Stimulated activated CD8-positive, alpha-beta memory T cell treated with anti-CD3 and anti-CD28 coated beads, Interleukin-12 subunit alpha, Interleukin-12 subunit beta, amount 100 ng/mL, for 4 hours (primary cell): ENCODE measurements around the gene HSPA5.
"Not testable (repeated sequence)": the region's sequence is repeated elsewhere in the genome, so short reads cannot be mapped to it uniquely, and the experiment has no call there.

Experiments
- DNase-seq: peaks from one replicate; pipeline ENCODE4 v3.0.0-alpha.2; 2020; ENCODE audit warnings: low read depth

HSPA5 gene

DNA sequence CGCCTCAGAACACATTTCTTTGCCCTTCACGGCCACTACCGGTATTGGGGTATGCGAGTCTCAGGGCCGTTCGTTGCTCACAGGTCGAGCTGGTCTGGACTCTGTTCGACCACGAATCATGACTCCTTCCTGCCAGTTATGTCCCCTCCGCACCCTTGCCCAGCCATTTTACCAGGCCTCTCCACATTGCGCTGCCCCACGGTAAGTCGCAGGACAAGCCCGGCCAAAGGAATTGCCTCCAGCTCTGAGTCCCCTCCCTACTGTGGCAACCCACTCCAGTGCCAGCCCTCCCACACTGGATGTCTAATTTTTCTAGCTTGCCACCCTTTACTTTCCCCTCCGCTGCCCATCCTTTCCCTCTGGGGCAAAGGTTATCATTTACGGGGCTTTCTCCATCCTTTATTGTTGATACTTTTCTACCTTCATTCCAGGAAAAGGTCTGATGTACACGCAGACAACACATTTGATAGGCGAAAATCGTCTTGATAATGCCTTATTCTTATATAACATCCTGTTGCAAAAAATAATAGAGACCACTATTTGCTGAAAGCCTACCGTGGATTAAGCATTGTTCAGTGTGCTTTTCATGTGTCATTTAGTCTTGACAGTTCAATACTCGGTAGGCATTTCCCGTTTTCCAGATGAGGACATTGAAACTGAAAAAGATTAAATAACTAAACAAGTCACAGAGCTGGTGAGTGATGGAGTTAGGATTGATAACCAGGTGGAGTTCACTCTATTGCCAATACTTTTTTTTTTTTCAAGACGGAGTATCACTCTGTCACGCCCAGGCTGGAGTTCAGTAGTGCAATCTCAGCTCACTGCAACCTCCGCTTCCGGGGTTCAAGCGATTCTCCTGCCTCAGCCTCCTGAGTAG, 958 bp upstream of the HSPA5 start:
- no peak for DNase-seq

DNA sequence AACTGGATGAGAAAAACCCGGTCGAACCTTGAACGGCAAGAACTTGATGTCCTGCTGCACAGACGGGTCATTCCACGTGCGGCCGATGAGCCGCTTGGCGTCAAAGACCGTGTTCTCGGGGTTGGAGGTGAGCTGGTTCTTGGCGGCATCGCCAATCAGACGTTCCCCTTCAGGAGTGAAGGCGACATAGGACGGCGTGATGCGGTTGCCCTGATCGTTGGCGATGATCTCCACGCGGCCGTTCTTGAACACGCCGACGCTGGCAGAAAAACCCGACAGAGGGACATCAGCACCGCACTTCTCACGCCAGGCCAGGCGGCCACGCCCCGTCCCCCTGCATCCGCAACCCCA, 519 bp downstream of the HSPA5 start:
- no peak for DNase-seq

DNA sequence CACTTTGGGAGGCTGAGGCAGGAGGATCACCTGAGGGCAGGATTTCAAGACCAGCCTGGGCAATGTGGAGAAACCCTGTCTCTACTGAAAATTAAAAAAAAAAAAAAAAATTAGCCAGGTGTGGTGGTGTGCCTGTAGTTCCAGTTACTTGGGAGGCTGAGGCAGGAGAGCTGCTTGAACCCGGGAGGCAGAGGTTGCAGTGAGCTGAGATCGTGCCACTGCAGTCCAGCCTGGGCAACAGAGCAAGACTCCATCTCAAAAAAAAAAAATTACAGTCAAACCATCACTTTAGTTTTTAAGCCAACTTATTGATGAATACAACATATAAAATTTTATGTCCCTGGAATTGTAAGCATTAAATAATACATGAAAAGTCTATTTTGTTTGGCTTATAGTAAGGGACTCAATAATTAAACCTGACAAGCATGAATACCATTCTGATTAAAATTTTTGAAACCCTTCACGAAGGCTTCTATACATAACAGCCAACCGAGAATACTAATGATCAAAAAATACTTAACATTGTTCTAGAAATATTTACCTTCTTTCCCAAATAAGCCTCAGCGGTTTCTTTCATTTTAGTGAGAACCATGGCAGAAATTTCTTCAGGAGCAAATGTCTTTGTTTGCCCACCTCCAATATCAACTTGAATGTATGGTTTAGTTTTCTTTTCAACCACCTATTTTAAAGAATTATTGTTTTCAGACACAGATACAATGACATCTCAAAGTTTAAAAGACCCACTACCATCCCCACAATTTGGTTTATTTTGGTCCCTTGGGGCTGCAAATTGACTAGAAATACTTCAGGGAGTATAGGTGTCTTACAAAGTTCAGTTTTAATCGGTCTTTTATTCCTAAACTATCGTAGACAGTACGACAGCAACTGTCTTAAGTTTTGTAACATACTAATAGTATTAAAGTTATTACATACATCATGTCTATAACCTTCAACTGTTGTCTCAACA, 1.2 kb downstream of the HSPA5 start:
- no peak for DNase-seq

DNA sequence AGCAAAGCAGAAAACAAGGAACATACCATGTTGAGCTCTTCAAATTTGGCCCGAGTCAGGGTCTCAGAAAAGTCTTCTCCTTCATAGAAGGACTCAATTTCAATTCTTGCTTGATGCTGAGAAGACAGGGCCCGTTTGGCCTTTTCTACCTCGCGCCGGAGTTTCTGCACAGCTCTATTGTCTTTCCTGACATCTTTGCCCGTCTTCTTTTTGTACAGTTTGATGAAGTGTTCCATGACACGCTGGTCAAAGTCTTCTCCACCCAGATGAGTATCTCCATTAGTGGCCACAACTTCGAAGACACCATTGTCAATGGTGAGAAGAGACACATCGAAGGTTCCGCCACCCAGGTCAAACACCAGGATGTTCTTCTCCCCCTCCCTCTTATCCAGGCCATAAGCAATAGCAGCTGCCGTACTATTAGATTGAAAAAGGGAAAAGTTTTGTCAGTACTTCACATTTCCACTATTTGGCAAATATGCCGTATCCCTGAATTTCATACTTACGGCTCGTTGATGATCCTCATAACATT, 2.2 kb downstream of the HSPA5 start:
- no peak for DNase-seq

DNA sequence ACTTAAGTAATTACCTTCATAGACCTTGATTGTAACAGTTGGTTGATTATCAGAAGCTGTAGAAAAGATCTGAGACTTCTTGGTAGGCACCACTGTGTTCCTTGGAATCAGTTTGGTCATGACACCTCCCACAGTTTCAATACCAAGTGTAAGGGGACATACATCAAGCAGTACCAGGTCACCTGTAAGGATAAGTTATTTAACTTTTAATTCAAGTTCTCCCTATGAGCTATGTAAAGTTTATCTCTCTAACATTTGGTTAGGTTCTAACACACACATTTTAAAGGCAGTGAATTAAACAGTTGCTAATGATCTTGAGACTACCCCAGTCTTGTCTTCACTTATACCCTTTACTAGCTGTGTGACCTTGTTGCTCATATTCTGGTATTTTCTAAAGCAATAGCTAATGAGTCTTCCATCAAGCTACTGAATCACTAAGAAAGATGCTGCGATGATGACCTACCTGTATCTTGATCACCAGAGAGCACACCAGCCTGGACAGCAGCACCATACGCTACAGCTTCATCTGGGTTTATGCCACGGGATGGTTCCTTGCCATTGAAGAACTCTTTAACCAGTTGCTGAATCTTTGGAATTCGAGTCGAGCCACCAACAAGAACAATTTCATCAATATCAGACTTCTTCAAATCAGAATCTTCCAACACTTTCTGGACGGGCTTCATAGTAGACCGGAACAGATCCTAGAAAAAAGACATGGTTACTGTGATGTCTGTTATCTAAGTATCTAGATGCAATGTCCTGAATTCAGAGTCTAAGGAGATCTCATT, 2.8 kb downstream of the HSPA5 start:
- no peak for DNase-seq

DNA sequence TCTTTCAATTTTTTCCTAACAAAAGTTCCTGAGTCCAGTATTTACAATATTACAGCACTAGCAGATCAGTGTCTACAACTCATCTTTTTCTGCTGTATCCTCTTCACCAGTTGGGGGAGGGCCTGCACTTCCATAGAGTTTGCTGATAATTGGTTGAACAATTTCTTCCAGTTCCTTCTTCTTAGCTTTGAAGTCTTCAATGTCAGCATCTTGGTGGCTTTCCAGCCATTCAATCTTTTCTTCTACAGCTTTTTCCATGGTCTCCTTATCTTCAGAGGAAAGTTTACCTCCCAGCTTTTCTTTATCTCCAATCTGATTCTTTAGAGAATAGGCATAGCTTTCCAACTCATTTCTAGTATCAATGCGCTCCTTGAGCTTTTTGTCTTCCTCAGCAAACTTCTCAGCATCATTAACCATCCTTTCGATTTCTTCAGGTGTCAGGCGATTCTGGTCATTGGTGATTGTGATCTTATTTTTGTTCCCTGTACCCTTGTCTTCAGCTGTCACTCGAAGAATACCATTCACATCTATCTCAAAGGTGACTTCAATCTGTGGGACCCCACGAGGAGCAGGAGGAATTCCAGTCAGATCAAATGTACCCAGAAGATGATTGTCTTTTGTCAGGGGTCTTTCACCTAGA, 4.5 kb downstream of the HSPA5 start:
- DNase-seq = not testable (repeated sequence)

DNA sequence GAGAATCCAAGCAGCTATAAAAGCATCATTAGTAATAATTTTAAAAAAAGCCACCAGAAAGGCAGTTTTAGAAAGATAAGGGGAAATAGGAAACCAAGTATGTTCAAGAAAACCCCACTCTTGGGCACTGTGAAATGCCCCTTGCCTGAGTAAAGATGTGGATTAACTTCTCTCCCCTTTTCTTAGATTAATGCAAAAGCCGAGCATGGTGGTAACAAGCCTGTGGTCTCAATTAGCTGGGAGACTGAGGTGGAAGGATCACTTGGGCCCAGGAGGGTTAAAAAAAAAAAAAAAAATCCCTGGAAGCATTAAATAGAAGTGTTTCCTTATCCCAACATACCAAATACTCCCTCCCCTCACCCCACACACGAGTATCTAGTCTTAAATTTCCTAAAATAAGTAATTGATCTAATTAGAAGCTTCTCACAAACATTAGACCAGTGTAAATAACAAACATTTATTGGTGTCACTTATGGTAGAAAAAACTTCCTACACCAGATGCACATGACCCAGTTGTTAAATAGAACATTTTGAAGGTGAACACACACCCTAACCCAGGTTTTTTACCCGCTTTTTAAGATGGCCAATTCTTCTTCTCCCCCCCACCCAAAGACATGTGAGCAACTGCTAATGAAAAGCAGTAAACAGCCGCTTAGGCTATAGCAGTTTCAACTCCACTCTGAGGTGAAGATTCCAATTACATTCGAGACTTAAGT, 5.2 kb downstream of the HSPA5 start:
- no peak for DNase-seq

DNA sequence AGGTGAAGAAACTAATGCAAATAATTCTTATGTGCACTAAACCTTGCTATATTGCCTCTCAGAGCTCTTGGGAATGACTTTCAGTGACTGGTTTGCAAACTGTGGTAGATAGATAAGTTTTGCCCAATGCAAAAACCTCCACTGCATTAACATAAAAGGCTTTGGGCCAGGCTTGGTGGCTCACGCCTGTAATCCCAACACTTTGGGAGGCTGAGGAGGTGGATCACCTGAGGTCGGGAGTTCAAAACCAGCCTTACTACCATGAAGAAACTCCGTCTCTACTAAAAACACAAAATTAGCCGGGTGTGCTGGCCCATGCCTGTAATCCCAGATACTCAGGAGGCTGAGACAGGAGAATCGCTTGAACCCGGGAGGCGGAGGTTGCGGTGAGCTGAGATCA, 7.0 kb downstream of the HSPA5 start:
- not testable (repeated sequence) for DNase-seq

DNA sequence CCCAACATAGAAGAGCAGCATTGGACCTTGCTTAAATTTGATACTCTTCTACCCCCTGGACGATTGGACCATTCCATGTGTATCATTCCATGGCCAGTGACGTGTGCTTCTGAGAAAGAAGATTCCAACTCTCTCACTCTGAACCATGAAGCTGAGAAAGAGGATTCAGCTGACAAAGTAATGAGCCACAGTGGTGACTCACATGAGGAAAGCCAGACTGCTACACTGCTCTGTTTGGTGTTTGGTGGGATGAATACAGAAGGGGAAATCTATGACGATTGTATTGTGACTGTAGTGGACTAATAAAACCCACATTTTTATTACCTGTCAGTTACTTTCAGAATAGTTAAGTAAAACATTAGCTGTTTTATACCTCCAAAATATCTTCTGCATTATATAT, 7.5 kb downstream of the HSPA5 start:
- no peak for DNase-seq

DNA sequence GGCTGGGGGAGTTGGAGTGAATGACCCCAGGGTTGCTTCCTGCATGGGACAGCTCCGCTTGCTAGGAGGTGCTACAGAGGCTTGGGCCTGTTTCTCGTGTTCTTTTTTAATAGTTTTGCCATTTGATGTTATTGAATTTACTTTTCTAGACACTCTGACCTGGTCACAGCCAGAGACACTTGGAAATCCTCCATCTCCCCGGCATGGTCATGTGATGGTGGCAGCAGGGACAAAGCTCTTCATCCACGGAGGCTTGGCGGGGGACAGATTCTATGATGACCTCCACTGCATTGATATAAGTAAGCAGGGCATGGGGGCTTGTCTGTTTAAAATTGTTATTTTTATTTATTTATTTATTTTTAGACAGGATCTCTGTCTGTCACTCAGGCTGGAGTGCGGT, 13.4 kb downstream of the HSPA5 start:
- no peak for DNase-seq

DNA sequence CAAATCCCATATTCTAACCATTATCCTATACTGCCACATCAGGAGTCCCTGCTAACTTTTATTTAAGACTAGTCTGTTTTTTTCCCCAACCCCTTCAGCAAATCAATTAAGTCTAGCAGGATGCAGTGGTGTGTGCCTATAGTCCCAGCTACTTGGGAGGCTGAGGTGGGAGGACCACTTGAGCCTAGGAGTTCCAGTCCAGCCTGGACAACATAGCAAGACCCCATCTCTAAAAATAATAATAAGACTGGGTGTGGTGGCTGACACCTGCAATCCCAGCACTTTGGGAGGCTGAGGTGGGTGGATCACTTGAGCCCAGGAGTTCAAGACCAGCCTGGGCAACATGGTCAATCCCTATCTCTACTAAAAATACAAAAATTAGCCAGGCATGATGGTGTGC, 16.3 kb downstream of the HSPA5 start:
- not testable (repeated sequence) for DNase-seq

DNA sequence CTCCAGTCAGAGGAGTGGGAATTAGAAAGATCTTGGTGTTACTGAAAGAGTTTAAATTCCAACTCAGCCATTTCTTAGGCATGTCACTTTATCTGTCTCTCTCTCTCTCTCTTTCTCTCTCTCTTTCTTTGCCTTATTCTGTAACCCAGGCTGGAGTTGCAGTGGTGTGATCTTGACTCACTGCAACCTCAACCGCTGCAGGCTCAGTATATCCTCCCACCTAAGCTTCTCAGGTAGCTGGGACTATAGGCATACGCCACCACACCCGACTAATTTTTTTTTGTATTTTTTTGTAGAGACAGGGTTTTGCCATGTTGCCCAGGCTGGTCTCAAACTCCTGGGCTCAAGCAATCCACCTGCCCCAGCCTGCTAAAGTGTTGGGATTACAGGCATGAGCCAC, 22.5 kb downstream of the HSPA5 start:
- no peak for DNase-seq

DNA sequence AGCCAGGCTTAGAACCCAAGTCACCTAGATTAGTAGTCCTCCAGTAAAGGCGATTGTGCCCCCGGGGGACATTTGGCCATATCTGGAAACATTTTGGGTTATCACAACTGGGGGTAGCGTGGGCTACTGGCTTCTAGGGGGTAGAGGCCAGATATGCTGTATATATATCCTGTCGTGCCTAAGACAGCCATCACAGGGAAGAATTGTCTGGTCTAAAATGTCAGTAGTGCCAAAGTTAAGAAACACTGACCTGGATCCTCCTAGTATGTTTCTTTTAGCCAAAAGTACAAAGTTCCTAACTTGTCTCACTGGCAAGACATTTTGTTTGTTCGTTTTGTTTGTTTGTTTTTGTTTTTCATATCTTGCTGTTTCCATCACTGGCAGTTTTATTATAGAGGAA, 27.0 kb downstream of the HSPA5 start:
- DNase-seq = no peak

DNA sequence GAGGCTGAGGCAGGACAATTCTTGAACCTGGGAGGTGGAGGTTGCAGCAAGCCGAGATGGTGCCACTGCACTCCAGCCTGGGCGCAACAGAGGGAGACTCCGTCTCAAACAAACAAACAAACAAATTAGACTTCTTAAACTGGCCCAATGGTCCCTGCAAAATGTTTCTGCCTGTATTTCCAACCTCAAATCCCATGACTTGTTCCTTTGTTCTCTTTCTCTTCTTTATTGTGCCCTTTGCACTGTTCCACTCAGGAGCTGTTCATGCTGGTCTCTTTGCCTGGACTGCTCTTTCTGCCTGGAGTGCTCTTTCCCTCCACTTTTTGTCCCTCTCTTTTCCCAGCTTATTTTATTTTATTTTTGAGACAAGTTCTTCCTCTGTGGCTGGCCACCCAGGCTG, 36.7 kb downstream of the HSPA5 start:
- DNase-seq = no peak

DNA sequence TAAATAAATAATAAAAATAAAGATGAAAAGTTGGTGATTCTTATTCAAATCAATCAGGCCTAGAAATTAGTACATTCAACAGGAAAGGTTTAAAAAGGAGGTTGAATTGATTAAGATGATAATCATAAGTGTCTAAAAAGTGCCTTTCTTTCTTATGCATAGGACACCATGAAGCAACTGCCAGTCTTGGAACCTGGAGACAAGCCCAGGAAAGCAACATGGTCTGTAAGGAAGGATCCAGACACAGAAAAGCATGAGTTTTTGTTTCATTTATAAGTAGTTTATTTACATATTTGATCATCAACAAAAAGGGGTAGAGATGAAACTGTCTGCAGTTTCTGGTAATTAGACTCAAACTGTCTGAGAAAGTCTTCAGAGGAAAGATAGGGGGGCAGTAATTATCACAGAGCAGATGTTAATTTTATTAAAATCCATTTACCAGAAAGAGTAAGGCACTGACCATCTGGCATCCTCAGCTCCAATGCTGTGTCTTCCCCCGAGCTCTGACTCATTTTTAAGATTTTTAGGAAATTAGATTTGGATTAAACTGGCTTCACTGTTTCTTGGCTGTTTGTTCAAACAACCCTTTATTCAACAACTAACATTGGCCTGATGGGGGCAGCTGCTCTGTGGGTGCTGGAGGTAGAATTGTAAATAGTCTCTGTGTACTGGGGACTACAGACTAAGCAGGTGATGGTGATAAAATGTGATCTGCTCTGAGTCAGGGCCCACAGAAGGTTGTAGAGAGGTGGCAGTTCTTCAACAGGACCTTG, 38.1 kb downstream of the HSPA5 start:
- no peak for DNase-seq

DNA sequence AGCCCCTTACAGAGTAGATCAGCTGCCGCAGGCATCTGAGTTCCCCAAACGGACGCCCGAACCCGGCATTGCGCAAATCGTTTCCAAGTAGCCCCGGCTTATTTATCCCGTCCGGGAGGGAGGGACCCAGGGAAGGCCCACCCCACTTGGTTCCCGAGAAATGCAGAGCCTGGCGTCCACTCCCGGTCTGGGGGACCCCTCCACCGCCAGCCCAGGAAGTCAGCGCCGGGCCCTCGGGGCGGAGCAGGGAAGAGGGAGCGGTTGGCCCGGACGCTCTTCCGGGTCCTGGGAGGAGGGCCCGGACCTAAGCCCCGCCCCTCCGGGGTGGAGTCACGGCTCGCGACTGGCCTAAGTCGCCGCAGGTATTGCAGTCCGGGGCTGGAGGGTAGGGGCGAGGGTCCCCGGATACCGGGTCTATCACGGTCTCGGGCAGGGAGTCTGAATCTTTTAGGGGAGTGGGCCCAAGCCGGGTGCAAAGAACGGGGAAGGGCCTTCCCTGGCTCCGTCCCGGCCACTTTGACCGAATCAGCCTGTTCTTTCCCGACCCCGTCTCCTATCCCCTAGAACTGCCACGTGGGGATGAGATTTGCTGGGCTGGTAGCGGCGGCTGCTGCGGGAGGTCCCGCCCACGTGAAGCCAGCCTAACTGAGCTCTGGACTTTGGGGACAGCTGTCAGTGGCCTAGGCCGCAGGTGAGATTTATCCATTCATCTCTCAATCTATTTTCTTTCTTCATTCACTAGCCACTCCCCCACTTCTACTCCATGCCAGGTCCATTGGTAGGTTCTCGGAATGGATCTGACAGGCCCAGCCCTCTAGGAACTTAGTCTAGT, 40.7 kb downstream of the HSPA5 start, which contains the start of gene RABEPK:
RABEPK (plus strand) TSS at position 327 of the 832 bp plus-strand sequence. CDS start 2,472 bp downstream, outside the sequence.
- peak; percentile 79 for DNase-seq

DNA sequence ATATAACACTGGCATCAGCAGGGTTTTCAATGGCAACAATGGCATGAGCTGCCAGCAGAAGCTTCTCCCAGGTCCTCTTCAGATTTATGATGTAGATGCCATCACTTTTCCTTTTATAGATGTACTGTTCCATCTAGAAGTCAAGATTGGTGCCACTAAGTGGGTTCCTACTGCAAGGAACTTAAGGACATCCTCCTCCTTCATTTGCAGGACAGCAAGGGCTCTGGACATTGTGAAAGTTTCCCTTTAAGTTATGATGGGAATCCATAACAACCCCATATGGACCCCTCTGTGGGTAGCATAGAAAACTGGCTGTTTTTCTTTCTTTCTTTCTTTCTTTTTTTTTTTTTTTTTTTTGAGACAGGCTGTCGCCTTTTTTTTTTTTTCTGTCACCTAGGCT, 45.6 kb downstream of the HSPA5 start:
- DNase-seq = not testable (repeated sequence)

DNA sequence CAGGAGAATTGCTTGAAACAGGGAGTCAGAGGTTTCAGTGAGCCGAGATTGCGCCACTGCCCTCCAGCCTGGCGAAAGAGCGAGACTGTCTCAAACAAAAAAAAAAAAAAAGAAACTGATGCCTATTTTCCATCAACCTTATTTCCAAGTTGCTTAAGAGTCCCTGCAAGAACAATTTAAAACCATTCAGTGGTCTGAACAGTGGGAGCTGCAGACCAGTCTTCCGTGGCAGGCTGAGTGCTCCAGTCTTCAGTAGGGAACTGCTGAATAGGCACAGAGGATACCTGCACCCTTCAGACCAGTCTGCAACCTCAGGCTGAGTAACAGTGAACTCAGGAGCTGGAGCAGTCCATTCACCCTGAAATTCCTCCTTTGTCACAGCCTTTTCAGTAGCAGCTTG, 46.7 kb downstream of the HSPA5 start:
- DNase-seq = not testable (repeated sequence)

DNA sequence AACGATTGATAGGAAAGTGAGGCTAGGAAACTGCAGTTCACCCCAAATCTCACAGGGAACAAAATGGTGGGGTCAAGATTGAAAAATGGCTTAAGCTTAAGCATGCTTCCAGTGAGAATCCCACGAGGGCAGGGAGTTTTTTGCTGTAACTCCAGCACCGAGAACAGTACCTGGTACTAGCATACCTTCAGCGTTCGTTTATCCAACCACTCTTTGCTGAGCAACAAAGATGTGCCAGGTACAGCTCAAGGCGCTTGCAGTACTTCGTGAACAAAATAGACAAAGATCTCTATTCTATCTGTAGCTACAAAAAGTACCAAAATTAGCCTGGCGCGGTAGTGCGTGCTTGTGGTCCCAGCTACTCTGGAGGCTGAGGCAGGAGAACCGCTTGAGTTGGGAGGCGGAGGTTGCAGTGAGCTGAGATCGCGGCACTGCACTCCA, 50.8 kb downstream of the HSPA5 start:
- no peak for DNase-seq
